ENCODE results near the gene PRODH.
"Not testable (repeated sequence)": the region's sequence is repeated elsewhere in the genome, so short reads cannot be mapped to it uniquely, and the experiment has no call there.

DNA sequence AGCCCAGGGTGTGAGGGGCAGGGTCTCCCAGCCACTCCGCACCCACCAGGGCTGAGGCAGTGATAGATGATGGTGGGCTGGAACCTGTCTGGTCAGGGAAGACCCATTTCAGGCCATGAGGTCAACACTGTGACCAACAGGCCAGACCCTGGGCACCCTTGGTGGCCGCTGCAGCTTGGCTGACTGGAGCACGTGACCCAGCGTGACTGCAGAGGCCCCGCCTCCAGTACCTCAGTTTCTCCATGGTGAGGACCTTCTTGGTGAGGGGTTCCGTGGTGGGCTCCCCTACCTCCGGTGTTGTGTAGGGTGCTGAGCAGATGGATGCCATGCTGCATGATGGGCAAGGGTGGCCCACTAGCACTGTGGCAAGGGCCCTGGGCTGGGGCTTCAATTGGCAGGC lies 35.9 kb upstream of the PRODH start:
- TF ChIP-seq, protein P1, sequence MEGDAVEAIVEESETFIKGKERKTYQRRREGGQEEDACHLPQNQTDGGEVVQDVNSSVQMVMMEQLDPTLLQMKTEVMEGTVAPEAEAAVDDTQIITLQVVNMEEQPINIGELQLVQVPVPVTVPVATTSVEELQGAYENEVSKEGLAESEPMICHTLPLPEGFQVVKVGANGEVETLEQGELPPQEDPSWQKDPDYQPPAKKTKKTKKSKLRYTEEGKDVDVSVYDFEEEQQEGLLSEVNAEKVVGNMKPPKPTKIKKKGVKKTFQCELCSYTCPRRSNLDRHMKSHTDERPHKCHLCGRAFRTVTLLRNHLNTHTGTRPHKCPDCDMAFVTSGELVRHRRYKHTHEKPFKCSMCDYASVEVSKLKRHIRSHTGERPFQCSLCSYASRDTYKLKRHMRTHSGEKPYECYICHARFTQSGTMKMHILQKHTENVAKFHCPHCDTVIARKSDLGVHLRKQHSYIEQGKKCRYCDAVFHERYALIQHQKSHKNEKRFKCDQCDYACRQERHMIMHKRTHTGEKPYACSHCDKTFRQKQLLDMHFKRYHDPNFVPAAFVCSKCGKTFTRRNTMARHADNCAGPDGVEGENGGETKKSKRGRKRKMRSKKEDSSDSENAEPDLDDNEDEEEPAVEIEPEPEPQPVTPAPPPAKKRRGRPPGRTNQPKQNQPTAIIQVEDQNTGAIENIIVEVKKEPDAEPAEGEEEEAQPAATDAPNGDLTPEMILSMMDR (IDR thresholded peaks at IDR 0.05; ENCODE audit: extremely low read depth in 1 of 2, insufficient read depth in 1 of 2, low read depth in 1 of 2, low read length in 2 of 2): not testable (repeated sequence)
- not testable (repeated sequence) for TF ChIP-seq POLR2A (IDR thresholded peaks at IDR 0.05; ENCODE audit: low read depth, low read length)

Data from endothelial cell of umbilical vein (primary cell).